GM19043 (cell line): ENCODE measurements around the gene MEIS2.

Experiments used
- ATAC-seq: cut with Tn5 transposase; IDR thresholded peaks from one replicate; pipeline ENCODE4 v1.9.1; 2021; ENCODE audit warnings: low read depth; ENCODE audit not compliant: unreplicated experiment

Gene MEIS2

DNA sequence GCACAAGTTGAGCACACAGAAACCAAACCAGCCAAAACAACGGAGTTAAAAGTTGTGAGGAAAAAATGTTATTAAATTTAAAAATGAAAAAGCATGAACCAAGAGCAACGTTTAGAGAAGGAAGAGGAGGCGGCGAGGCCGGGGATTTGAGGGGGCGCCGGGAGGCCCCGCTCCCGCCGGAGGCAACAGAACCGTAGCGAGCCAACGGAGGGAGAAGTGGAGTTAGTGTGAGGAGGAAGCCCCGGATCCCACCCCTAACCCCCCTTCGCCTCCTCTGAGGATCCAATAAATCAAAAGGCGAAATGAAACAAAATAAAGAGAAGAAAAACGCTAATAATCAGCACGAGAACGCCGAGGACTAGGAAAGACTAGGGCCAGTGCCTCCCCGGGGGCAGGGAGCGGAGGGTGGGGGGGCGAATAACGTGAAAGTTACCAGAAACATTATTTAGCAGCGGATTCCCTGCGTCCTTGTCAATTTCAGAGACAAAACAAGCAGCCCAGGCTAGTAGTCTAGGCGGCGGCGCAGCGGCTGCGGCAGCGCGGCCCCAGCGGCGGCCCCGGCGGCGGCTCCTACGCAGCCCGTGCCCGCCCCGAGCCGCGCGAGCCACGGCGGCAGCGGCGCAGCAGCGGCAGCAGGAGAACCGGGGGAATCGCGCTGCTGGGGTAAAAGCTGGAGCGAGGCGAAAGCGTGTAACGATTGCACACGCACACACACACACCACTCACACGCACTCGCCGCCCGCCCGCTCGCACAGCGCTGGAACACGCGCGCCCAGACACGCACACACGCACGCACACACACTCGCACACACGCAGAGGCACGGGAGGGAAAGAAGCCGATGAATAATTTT, 1.7 kb downstream of the MEIS2 start:
- peak; percentile 33 for ATAC-seq

DNA sequence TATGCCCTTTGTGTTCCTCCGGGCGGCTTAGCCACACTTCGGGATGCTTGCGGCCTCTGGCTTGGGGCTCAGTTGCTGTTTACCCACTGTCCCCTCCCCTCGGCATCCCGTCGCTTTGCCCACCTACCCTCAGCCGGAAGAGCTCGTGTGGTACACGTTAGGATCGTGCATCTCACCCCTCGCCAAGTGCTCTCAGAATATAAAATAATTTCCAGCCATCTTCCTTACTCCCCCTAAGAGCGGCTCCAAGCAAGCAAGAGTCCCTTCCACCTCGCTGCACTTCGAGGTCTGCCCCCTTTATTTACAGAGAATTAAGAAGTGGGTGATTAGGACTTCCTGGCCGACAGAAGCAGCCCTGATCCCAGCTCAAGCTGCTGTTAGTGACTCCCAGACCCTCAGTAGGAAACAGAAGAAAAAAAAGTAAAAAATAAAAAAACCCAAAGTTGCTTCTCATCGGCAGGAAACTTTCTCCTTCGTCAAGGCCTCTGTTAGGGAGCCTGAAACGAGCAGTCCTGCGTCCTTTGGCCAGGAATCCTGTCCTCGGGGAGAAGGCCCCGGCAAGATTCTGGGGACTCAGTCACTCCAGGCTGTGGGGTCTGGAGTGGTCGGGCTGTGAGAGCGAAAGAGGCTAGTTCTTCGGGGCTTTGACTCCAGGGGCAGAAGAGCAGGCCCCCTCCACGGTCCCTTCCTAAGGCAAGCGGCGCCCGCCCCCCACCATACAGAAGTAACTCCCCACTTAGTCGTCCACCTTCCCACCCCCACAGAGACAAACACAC, 3.0 kb downstream of the MEIS2 start:
- ATAC-seq = no peak

DNA sequence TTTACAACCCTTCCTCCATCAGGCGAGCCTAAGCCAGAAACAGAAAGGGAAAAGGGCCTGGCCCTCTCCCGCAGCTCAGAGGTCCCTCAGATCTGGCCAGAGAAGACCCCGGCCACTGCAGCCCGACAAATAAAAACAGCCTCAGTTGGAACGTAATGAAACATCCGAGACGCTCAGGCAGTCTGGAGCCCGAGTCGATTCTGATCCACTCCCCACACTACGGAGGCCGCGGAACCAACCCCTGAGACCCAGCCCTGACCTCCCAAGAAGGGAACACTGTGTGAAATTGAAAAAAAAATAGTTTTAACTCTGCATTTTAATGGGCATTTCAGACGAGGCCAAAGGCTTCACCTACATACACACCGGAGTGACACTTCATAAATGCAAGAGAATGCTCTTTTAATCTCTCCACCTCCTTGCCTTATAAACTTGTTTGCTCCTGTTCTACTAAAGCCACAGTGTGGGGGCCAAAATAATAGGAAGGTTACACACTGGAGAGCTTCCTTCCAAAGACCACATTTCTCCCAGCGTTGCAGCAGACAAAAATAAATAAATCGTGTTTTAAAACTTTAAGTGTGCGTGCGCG, 3.7 kb downstream of the MEIS2 start:
- ATAC-seq = no peak

DNA sequence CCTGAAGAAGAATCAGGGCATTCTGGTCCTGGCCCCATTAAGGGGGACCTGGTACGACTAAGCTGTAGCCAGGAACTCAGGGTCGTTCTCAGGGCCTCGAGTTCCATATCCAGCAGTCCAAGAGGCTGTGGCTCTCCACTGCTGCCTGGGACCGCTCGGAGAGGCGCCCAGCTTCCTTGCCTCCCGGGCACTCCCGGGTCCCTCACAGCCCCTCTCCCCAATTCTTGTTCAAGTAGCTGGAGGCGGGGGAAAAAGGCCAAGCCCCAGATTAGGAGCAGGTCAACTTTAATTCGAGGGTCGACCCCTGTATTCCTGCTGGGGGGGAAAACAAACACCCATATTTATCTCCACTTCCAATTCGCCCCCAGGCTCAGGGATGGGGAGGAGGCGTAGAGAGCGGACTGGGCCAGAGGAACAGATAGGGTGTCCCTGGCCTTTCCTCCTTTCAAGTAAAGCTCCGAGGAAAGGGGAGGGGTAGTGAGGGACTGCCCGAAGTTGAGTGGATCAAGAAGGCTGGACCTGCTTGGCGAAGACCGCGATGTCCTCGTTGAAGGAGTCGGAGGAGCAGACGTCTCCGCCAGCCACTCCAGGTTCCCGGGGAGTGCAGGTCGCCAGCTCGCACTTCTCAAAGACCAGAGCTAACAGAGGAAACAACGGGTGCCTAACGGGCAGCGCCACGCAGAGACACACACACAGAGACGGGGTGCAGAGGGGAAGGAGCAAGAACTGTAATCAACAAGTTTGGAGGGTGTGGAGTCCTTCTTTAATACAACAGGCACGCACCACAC, 4.4 kb downstream of the MEIS2 start:
- ATAC-seq = no peak

DNA sequence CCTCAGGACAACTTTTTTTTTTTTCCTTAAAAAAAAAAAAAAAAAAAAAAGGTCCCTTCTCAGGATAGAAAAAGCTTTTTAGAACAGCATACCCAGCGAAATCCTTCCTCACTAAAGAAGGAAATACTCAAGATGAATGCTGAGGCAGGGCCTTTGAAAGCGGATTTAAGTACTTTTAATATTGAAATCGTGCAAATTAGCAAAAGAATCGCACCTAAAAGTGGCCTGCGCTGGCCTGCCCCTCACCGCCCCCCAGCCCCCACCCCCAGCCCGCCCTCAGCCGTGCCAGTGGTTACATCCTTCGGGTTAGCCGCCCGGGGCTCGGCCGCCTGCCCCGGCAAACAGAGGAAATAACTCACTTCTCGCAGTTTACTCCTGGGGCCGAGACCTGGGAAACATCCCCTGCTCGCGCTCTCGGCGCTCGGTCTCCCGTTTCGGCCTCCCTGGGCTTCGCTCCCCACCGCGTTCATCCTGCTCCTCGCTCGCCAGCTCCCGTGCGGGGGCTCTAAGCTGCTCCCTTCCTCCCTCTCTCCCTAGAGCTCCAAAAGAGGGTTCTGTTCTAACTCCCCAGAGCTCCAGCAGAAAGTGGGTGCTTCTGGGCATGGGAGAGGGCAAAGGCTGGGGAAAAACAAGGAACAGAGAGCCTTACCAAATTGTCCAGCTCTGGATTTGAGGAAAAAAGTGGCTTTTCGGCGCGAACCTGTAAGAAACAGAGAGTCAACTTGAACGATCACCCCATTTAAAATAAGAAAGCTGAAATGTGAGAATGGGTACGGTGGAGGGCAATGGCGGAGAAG, 5.2 kb downstream of the MEIS2 start:
- no peak for ATAC-seq

DNA sequence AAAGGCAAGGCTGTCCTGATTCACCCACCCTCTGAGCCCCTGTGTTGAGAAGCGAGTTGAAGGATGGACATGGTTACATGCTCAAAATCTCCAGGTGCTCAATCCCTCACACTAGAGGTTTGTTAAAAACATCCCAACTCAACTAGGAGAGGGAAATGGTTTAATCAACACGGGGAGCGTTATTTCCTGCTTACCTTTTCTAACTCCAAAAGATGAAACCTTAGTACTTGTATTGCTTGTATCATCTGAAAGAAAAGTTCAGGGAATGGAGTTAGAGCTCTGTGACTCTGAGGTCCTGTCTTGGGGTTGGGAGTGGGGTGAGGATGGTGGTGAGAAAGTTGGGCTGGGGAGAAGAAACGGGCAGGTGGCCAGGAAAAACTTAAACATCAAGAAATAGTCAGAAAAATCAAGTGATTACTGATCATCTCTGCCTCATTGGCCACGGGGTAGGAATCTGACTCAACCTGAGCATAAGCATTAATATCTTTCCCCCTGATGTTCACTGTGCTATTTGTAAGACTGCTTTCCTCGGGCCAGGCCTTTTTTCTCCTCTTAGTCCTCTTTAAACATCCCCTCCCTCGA, 5.9 kb downstream of the MEIS2 start:
- ATAC-seq = no peak

DNA sequence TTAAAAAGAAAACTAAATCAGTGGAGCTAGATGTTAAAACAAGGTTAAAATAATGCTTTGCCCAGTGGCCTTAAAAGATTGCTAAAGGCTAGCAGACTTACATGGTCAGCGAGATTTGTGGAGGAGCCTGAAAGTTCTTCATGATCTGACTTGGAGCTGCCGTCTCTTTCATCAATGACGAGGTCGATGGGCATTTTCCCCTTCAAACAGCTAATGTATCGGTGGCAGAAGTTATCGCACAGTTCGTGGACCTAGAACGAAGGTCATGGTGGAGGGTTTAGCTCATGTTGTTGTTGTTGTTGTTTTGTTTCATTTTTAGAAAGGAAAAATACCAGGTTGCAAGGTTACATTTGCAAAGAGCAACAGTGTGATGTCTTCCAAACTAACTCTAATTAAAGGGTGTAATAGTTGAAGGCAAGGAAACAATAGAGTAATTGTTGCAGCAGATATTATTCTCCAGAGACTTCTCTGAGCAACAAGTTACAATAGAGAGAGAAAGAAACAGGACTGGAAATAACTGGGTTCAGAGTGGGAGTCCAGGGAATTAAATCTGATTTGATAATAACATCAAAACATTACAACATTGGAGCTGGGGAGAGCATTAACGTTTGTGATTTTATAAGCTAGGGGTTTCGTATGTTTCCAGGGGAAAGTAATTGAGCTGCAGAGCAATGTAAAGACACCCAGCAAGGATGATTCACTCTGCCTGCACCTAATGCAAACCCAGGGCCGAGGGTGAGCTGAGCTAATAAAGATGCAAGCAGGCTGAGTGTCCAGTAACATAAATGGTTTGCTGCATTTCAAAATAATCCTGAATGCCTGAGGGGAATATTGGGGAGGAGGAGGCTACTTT, 6.6 kb downstream of the MEIS2 start:
- no peak for ATAC-seq

DNA sequence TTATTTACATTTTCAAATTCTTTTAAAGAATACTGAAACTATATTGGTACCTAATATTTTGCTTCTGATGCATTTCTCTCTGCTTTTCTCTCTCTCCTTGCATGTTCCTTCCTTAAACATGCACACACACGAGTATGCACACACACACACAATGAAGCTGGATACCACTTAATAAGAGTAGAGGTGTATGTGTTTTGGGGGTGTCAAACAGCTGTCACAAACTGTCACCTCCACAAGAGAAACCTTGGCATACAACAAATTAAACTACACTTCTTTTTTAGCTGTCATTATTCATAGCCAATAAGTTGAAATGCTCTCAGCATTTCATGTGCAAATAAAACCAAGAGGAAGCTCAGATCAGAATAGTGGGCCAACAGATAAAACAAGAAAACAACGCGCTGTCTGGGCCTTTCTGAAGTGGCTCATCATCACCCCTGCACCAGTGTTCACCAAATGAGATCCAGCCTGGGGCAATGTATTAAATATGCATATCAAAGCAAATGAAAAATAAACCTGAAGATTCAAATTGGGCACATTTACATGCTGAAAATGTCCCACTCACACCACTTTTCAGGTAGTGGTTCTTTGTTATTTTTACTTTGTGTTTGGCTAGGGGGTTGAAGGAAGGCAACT, 9.7 kb downstream of the MEIS2 start:
- ATAC-seq = no peak

DNA sequence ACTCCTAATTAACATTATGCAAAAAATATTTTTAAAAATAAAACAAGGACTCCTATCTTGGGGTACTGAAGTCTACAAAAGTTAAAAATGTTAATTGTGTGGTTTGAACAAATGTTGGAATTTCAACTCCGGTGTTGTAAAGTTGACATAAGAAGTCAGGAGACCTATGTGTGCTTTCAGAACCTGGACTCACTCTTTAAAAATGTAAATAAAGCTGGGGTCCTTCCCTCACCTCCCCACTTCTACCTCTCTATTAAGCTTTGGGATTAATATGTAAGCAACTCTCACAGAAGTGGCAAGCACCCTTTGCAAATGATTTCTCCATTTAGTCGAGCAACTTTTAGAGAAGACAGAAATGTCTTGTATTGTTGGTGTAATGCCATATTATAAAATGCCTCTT, 11.9 kb downstream of the MEIS2 start:
- ATAC-seq = no peak

DNA sequence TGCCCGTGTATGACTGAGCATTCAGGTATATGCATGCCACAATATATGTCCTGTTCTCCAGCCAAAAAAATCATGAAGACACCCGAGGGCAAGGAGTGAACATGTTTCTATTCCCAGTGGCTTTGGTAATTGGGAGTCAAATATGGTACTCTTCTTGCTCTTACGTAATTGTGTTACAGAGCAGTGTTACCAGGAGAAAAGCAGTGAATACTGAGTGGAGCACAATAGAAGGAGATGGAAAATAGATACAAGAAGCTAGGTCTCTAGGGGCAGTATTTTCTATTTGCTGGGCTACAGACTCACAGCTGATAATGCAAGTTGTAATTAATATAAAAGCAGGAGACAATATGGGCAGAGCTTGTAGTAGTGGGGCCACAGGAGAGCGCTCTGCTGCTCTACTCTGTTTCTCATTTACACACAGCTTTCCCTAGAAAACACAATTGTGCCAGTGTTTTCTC, 13.2 kb downstream of the MEIS2 start:
- ATAC-seq = no peak

DNA sequence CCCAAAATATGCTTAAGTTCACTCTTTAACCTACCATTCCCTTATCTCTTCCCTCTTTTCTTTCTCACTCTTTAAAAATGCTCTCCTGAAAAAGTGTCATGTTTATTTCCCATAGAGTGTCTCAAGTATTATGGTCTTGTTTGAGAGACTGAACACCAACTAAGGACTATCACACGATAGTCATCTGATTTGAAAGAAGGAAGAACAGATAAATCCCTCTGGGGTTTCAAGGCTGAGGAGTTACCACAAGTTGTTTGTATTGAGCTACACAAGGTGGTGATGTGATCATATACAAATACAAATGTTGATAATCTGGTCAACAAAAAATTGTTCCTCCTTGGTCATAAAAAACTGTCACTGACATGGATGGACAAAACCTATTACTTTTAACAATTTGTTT, 13.8 kb downstream of the MEIS2 start:
- ATAC-seq = no peak

DNA sequence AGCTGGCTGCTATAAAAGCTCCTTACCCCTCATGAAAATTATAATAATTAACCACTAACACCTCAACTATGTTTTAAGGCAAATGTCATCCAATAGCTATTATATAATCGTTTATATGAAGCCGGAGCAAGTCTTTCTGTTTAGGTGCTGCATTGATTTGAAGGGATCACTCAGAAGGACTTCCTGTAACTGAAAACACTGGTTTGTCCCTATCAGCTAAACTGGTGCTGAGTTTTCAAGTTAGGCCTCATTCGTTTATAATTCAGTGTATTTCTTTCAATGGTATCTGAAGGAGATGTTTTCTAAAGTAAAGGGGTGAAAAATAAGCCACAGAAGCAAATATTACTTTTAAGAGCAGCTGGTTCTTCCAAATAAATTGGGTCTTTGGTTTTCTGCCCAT, 14.2 kb downstream of the MEIS2 start:
- ATAC-seq = no peak

DNA sequence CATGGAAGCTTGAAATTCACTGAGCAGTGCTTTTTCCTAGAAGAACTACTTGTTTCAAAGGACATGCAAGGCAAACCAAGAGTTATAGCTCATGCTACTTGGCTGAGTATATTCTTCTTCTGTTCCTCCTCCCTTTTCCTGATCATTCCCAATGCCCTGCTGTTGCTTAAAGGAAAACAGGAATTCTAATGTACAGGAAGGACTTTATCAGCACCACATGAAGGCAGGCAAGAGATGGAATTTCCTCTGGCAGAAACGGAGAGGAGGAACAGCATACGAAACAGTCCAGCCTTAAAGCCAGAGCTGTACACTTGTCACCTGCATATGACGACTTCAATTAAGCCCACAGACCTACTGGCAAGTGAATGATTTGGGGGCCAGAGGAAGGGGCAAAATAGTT, 15.7 kb downstream of the MEIS2 start:
- ATAC-seq = no peak

DNA sequence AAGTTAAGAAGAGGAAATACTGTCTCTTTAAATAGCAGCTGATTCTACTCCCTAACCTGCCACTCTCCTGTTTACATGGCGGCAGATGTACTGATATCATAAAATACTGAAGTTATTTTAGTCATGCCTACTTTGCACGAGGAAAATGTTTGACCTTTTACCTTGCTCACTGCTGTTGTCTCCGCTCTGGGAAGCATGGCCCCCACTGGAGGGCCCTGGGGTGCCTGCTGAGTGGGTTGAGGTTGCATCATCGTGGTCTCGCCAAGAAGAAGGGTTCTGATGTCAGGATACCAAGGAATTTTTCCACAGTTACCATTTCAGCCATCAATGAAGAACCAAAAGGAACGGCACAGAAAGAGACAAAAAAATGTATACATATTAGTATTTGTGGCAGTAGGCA, 16.7 kb downstream of the MEIS2 start:
- no peak for ATAC-seq

DNA sequence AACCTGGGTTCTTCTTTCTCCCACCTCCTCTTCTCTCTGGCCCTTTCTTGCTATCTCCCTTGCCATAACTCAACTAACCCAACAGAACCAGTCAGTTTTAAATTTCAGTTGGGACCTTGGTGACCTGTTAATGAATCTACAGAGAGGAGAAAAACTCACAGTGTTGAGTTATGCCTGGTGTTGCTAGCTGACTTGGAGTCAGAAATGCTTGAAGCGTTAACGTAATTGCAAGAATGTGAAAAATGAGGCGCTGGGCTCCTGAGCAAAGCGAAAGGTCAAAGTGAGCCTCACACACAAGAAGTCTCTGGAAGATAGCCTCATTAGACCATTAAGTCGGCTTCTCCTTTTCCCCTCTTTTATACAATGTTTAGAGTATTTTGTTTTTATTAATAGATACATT, 18.4 kb downstream of the MEIS2 start:
- no peak for ATAC-seq

DNA sequence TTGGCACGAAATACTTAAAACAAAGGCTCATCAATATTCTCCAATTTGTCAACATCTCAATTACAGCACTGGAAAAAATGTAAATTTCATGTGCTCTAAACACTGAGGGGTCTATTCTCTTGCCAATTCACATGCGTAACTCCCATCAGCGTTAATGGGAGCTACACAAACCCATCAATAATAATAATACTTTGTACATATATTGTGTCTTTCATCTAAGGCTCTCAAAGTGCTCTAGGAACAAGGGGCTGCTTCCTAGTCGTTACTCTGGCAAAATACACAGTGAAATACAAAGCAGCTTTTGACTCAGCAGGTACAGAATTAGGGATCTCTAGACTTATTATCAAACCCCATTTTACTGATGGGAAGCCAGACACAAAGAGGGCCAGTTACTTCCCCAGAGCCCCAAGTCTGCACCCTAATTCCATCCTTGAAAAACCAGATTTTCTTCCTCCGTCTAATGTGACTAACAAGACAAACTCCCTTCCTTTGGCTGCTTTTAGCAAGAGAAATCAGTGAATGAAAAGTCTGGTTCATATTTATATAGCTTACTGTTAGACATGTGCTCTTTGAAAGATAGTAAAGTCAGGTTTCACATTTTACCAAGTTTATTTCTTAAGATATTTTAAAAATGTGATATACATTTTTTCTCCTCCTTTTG, 20.0 kb downstream of the MEIS2 start:
- no peak for ATAC-seq

DNA sequence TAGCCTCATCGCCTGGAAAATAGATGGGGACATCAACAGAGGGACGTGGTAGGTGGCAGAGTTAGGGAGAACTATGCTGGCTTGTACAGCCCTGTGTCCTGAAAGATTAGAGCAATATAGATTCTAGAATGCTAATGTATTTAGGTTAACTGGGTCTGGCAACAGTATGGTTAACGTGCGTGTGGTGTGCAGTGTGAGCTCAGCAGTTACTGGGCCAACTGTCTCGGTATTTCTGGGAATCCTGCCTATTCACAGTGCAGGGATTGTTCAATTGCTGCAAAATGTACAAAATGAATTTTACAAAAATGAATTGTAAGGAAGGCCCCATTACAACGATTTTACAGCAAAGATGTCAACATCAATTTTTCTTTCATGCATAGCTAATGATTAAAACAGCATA, 20.6 kb downstream of the MEIS2 start:
- no peak for ATAC-seq

DNA sequence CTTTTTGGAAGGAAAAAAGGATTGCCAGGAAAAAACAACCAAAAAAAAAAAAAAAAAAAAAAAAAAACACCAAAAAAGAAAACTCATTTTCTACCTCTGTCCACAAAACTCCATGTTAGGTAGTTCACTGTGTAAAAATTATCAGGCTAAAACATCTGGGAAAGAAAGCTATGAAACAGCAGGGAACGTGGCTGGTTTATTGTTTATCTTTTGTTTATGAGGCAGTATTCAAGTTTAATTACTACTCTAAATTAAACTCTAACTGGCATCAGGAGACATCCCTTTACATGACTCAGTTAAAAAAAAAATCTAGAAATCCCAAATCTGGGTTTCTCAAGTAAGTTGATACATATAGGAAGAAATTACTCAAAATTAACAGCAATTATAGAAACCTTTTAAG, 21.8 kb downstream of the MEIS2 start:
- ATAC-seq = no peak
